HUDEP-2 (cell line): ENCODE measurements around the gene WASHC4.
"Not testable (repeated sequence)": the region's sequence is repeated elsewhere in the genome, so short reads cannot be mapped to it uniquely, and the experiment has no call there.

Experiments used
- DNase-seq, 76 experiments: peaks; one replicate each; lab custom pipeline; 2025; ENCODE audit not compliant: unreplicated experiment in 76 of 76; lab: John Stamatoyannopoulos, UW

The WASHC4 gene

DNA sequence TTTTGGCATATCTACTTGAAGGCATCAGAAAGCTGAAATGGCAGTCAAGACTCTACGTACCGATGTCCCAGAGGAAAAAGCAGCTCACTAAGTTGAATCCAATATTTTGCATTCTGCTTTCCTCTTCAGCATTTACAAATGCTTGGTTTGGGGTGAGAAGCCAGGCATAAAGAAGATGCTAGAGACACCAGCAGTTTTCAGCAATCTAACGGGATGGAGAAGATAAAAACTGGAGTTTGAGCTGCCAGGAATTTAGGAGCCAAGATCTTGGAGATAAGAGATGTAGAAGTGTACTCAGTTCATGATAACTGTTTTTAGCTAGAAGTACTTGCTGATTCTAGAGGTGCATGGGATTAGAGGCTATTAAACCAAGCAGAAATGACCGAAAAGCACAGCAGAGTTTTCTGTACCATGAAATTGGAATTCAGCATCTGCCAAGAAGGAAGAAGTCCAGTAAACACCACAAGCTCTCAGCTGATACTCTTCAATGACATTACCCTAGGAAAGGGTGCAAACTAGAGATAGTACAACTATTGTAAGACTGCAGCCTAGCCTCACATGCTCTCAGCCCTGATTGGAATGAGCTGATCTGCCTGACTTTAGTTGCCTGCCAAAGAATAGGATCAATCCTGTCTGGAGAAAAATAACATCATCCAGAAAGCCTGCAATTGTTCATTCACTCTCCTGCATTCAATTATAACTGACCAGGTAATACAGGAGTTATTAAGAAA is 15.9 kb upstream of the WASHC4 start:
- DNase-seq = no peak

DNA sequence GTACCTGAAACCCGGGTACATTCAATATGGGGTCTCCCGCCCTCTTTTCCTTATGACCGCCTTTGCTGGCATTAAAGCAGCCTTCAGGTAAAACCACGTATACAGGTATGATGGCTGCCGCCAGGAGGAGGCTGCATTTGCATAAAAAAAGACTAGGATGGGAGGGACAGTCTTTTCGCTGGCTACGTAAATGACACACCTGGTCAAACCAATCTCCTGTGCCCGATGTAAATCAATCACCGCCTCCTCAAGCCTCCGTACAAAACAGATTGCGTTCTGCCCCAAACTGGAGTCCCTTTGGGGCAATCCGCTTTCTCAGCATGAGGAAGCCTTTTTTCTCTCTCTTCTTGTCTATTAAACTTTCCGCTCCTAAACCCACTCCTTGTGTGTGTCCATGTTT is 15.2 kb upstream of the WASHC4 start:
- no peak for DNase-seq

DNA sequence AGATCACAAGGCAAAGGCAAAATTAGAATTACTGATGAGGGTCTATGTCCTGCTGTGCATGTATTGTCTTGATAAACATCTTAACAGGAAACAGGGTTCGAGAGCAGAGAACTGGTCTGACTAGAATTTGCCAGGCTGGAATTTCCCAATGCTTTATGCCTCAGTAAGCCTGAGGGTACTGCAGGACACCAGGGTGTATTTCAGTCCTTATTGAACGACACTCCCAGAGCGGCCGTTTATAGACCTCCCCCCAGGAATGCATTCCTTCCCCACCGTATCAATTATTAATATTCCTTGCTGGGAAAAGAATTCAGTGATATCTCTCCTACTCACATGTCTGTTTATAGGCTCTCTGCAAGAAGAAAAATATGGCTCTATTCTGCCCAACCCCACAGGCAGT is 12.2 kb upstream of the WASHC4 start:
- not testable (repeated sequence) for DNase-seq

DNA sequence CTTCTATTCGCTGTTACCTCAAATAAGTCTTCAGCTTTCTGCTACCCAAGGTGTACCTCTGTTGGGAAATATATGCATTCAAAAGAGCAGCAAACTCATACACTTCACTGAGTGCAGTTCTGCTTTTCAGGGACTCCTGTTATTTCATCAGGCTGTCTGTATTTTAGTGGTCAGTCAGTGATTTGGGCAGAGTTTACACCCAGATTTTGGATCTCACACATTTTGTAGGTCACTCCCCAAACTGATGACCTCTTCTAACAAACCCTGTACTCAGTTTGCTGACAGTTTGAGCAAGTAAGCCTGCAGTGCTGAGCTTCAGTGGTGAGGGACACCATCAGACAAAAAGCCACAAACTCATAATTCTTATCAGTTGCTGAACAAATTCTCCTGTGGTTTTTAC is 8.2 kb upstream of the WASHC4 start:
- no peak for DNase-seq

DNA sequence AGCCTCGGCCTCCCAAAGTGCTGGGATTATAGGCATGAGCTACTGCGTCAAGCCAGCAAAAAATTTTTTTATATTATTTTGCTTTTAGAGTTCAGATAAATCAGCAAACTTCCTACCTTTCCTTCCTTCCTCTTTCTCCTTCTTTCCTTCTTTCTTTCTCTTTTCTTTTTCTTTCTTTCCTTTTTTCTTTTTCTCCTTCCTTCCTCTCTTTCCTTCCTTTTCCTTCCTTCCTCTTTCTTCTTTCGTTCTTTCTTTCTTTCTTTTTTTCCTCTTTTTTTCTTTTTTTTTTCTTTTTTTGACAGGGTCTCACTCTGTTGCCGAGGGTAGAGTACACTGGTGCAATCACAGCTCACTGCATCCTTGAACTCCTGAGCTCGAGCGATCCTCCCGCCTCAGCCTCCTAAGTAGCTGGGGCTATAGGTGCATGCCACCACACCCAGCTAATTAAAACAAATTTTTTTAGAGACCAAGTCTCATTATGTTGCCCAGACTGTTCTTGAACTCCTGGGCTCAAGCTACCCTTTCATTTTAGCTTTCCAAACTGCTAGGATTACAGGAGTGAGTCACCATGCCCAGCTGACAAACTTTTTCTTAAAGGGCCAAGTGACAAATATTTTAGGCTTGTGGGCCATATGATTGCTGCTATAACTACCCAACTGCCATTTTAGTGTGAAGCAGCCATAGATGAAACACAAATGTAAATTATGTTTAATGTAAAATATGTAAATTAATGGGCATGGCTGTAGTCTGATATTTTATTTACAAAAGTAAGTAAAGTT is 7.1 kb upstream of the WASHC4 start:
- DNase-seq = no peak

DNA sequence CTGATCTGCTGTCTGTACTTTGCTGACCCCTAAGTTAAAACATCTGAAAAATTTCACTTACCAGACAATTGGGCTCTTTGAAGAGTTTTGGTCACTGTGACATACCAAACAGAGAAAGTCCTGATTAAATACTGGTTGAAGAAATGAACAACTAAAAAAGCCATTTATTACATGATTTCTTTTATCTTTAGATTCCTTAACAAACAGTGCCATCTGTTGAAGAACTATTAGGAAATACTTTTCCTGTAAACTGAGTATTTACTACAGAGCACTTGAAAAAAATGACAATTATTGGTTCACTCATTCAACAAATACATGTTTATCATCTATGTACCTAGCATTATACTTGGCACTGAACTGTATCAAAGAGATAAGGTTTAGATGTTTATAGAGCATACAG is 6.5 kb upstream of the WASHC4 start:
- DNase-seq = no peak

DNA sequence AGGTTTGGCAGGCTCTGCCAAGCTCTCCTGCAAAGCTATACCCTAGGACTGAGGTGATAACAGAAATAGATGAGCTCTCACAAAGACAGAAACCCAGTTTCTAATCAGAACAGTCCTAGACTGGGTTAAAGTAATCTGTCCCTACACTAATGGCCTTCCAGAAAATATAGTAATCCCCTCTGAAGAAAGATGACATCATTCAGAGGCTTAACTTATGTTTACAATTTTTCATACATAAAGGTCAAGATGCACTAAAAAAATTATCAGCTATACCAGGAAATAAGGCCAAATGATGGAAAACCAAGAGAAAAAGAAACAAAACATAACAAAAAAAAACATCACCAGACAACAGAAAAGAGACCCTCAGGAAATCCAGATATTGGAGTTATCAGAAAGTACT is 4.9 kb upstream of the WASHC4 start:
- DNase-seq = no peak

DNA sequence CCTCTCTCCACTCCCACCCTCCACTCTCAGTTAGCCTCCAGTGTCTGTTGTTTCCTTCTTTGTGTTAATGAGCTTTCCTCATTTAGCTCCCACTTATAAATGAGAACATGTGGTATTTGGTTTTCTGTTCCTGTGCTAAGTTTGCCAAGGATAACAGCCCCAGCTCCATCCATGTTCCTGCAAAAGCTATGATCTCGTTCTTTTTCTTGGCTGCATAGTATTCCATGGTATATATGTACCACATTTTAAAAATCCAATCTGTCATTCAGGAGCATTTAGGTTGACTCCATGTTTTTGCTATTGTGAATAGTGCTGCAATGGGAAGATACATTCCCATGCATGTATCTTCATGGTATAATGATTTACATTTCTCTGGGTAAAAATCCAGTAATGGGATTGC is 2.8 kb upstream of the WASHC4 start:
- DNase-seq = no peak

DNA sequence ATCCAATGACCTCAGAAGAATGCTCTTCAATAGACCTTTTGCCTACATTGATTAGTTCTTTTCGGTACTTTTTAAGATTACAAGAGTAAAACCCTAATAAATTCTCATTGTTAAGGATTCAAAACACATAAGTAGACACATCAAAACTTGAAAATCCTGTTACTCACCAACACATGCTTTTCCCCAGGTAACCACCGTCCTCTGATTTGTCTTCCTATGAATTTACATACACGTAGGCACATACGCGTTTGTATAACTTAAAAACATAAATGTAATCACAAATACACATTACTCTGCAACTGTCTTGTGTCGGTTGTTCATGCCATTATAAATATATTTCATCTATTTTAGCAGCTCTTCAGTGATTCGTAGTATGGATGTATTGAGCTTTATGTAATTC is 910 bp upstream of the WASHC4 start:
- DNase-seq = no peak

DNA sequence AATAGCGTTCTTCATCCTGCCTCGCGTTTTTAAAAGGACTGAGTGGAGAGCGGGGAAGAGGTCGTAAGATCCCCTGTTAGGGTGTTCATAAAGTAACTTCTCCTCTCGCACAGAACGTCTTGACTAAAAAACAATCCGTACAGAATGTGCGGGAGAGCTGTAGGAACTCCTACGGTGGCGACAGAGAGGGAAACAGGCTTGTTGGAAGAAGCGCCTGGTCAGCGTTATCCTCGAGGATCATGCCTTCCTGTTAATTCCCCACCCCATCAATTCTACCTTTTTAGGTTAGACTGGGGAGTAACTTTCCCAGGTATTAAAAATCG is 399 bp upstream of the WASHC4 start:
- peak in 3 of 76 experiments; percentile 42 to 65 (median 51) for DNase-seq

DNA sequence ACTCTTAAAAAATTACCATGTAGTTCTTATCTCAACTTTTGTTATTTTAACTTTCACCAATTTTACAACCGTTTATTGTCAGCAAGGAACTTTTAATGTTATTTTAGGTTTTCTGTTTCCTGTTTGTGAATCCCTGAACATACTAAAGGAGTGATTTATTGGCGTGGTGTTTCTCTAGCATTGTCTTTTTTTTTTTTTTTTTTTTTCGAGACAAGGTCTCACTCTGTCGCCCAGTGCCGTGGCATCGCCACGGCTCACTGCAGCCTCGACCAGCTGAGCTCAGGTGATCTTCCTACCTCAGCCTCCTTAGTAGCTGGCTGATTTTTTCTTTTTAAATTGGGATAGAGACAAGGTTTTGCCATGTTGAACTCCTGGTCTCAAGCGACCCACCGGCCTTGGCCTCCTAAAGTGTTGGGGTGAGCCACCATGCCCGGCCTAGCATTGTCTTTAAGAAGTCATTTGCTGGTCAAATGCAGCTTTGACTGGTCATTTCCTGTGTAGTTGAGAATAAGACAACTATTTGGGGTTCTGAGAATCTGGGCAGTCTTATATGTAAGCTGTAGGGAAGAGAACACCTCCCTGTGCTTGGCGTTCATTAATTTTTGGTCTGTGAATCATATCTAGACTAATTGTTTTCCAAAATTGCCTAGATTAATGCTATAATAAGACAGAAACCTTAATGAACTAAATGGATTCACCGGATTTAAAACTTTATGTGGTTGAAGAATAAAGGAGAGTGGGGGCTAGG is 2.1 kb downstream of the WASHC4 start:
- no peak for DNase-seq

DNA sequence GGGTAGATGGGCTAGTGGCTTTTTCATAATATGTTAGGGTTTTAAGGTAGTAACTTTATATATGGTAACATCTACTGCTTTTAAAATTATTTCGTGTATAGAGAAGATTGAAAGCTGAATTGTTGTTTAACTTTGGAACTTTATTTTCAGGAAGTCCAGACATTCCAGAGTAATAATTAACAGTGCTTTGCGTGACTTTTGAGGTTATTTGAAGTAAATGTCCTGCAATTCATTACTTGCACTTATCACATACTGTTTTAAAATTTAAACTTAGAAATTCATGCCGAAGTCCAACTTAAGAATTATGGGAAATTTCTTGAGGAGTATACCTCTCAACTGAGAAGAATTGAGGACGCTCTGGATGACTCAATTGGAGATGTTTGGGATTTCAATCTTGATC is 3.3 kb downstream of the WASHC4 start:
- no peak for DNase-seq

DNA sequence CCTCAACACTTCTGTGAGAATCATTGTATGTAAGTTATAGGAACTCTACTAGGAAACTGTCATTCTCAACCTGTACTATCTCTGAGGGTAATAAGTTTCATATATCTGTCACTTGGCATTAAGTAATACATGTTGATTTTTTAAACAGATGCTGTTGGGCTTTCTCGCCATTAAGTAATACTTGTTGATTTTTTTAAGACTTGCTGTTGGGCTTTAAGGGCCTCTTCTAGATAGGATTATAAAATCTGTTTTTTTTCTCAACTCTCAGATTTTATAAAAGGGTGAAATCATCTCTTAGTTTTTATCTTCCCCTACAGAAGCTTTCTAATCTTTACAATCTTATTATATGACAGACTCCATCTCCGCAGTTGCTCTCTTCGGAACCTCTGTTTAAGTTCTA is 5.6 kb downstream of the WASHC4 start:
- DNase-seq = no peak

DNA sequence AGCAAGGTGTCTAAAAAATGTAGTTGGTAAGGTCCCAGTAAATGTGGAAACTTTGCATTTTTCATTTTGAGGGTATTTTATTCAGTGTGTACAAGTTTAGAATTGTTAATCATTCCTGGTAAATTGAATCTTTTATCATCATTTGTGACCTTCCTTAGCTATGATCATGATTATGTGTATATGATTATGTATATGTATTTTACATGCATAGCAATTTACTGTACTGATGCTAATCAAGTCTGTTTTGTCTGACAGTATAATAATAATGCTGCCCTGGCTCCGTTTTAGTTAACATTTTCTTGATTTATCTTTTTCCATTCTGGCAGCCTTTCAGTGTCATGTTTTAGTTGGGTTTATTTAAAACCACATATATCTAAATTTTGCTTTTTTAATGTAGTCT is 9.4 kb downstream of the WASHC4 start:
- DNase-seq = no peak

DNA sequence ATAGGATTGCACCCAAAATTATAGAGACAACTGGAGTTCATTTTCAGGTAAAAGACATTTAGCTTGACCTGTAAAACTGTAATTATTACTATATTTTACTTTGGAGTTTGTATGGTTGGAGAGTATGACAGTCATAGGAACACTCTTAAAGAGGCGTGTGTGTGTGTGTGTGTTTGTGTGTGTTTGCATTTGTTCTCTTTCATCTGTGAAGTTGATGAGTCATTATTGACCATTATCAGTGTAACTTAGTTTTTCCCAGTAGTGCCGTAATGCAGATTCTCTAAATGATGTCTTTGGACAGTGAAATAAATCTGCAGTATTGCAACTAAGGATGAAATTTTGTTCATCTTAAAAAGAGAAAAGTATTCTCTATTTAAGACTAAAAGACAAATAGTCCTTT is 13.0 kb downstream of the WASHC4 start:
- peak in 5 of 76 experiments; percentile 5 to 20 (median 12) for DNase-seq

DNA sequence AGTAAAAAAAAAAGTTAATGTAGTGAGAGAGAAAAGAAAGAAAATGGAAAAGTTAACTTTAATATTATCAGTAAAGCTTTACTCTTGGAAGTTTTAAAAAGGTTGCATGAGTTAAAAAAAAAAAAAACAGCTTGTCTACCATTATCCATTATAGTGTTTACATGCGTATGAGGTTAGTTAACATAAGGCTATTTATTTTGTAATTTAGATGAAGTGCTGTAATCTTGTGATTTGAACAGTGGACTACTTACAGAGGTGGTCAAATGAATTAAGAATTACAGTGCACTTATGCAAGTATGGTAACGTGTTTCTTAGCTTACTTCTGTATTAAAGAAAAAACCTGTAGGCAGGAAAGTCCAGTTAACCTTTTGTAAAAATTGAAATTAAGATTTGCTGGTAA is 30.7 kb downstream of the WASHC4 start:
- no peak for DNase-seq

DNA sequence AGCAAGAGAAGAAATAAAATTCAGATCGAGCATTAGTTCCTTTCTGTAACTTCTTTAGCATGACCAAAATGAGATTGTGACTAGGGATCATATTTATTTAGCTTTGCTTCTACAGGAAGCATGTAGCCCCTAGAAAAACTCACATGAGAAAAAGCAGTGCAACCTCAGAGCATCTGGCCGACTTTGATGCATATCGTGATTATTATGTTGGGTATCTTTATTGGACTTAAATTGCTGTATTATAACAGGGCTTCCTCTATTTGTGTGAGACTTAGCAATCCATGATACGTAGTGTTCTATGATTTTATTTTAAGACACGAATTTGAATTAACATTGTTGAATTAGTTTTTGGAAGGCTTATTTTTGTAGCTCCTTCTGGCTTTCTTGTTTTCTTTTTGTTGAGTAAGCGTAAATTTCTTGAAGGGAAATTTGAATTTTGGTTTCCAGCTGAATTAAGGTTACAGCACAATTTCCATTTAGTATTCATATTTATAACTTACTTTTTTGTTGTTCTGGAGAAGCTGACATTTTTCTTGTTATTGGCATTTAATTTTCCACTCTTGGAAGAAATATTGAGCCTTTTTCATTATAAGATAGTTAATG is 33.9 kb downstream of the WASHC4 start:
- DNase-seq = no peak

DNA sequence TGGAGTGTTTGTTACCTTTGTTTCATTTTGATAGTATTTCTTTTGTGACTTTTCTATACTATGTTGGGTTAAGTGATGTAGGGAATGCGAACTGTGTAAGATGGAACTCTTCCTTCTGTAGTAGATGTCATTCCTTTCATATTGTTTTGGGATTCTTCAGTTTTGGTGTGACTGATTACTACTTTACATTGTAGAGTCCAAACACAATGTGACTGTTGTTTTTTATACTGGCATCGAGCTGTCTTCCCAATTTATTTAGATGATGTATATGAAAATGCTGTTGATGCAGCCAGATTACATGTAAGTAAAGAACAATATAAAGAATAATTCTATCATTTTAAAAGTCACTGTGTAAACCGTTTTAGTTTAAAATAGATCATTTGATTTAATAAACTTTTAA is 34.7 kb downstream of the WASHC4 start:
- DNase-seq = no peak

DNA sequence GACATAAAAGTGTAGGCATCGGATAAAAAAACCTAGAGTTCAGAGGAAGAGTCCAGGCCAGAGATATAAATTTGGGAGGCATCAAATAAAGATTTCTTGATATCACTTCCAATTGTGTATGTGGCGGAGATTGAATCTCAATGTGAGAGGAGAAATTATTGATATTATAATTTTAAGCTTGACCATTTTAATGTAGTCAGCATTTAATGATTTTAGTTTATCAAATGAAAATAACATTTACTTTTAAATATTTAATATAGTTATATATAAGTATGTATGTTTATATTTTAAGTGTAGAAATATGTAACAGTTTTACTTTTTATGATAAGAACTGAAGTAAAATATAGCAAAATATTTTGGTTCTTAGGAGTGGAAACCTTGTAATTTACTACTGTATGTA is 48.7 kb downstream of the WASHC4 start:
- no peak for DNase-seq

DNA sequence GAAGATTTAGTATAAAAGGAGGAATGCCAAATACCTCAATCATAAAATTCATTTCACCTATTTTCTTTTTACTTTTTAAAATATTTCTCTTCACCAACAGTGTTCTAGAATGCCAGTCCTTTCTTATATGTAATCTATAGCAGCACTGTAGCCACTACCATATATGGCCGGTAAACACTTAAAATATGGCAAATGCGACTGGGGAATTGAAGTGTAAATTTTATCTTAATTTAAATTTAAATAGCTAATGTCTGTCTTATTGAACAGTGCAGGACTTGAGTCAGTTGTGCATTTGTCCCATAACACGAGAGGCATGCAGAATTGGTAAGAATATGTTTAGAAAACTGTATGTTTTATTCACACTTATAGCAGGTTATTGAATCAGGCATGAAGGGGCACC is 50.1 kb downstream of the WASHC4 start:
- no peak for DNase-seq

DNA sequence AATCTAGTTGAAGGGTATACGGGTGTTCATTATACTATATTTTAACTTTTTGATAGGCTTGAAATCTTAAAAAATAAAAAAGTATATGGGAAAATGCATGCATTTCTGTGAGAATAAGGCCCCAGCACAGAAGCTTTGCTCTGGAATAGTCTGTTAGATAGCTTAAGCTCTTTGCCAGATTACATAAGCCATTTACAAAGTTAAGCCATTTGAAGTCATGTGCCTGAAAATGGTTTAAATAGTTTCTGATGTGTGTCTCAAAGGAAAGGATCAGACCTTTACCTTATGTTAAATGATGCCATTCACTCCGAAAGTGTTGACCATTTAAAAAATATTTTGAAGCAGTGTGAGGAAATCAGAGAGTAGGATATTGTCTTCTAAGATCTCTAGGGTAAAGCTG is 51.3 kb downstream of the WASHC4 start:
- DNase-seq = no peak
